Activated CD4-positive, alpha-beta memory T cell treated with anti-CD3 and anti-CD28 coated beads, Interleukin-2, amount 10 ng/mL, durations not matched to agents 7 days and 5 days (primary cell): ENCODE results near the gene NRP1. TPM values are rescaled to one million over a fixed set of nuclear protein-coding genes. Genes with fewer than 3 reads are reported as not detected.

Experiments used
- CTCF ChIA-PET: fragments of 350-600 bp; sonication (Branson Sonifier 250); formaldehyde crosslinking; loops from one replicate; lab custom pipeline; 2021; ENCODE audit warnings: antibody characterized with exemption, inconsistent platforms; lab: Charles Lee
- POLR2A ChIA-PET: fragments of 350-600 bp; sonication (Branson Sonifier 250); formaldehyde crosslinking; loops from one replicate; lab custom pipeline; 2021; ENCODE audit warnings: antibody characterized with exemption; lab: Charles Lee
- DNase-seq: peaks from one replicate; pipeline ENCODE4 v3.0.0-alpha.2; 2020
- H3K27ac Mint-ChIP-seq: one replicate; pipeline ENCODE4 v1.8.0; 2021; ENCODE audit warnings: mild to moderate bottlenecking, mixed read lengths
- H3K27me3 Mint-ChIP-seq: one replicate; pipeline ENCODE4 v1.8.0; 2021; ENCODE audit warnings: mixed read lengths
- H3K36me3 Mint-ChIP-seq: one replicate; pipeline ENCODE4 v1.8.0; 2021; ENCODE audit warnings: low read depth, mixed read lengths
- H3K4me1 Mint-ChIP-seq: one replicate; pipeline ENCODE4 v1.8.0; 2021; ENCODE audit warnings: mixed read lengths
- H3K4me3 Mint-ChIP-seq: one replicate; pipeline ENCODE4 v1.8.0; 2021; ENCODE audit warnings: mild to moderate bottlenecking, mixed read lengths
- H3K9me3 Mint-ChIP-seq: one replicate; pipeline ENCODE4 v1.8.0; 2021; ENCODE audit warnings: mixed read lengths
- total RNA-seq, 2 experiments: library from RNA; stranded (reverse); gene quantifications; one replicate each; pipeline ENCODE4 v1.2.3, GENCODE V29; 2021

The NRP1 gene
- total RNA-seq, 2 experiments from 2014 or later: 2.0 to 2.6 TPM

DNA sequence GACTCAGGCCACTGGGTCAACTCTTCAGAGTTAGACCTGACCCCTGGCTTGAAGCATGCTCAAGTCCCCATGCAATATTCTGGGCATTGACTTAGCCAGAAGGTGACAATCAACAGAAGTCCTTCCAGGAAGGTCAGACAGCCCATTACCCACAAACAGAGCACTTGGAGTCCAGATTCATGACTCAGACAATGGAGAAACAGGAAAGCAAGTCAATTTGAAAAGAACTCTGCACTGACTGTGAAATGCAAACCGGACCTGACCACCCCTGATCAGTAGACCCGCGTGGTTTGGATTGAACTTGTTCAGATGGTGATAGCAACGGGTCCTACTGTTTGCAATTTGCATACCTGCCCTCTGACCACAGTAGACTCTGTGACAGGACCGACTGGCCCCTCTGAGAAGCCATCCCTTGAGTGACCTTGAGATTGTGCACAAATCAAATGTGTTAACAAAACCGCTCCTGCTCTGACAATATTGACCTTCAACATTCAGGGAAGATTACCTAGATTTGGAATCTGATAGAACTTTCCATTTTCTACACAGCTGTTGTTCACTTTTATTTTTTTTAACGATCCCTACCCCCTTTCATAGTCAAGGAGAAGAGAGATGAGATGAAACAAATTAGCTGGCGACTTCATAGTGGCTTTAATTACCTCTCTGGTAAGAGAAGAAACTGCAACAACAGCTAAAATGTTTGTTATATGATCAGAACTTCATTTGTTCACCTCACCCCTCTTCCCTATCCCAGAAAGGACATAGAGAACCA lies 138.7 kb downstream of the NRP1 start:
- no peaks in the 10 kb centered on the region for H3K36me3 Mint-ChIP-seq
- CTCF ChIA-PET: interaction anchor here (1.3 kb wide), 1 partner anchor 135 kb away, joined by 4 read pairs; no protein-coding TSS in a partner anchor
- H3K4me3 Mint-ChIP-seq: no peak overlapping the region
- no peak overlapping the region for H3K27ac Mint-ChIP-seq
- H3K27me3 Mint-ChIP-seq: peaks cover 13% of the 10 kb centered on the region
- peaks cover 4% of the 10 kb centered on the region for H3K4me1 Mint-ChIP-seq
- POLR2A ChIA-PET: no interaction called here
- DNase-seq: no peak
- no peaks in the 10 kb centered on the region for H3K9me3 Mint-ChIP-seq

DNA sequence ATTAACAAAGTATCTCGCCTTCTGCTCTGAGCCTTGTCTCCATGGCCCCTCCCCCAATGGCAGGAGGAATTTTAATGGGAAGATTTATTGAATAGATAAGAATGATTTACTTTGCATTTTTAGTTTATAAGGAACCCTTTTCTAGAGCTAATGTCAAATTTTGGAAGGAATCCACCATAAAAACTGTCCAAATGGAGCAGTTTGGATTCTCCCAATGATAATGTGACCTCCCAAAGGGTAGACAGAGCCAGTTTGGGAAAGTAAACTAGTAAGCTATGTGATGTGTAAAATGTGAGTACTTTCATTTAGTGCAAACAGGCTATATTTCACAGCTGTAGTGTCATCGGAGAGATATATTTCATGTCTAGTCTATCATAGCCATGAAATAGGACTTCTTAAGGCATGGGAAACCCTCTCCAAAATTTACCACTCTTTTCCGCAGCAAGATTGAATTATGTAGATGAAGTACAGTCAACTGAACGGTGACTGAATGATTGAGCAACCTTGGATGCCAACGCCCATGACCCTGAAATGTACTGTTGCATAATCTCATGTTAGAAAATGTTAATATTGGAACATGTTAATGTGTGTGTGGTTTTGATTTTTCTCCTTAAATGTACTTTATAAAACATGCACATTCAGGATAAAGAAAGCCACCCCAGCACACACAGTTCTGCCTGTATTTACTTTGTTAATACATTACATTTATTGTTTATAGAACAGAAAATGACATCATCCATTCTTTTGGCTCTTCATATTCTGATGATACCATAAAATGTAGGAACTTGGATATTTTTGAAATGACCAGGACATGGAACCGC lies 140.6 kb downstream of the NRP1 start:
- CTCF ChIA-PET: interaction anchor here (0.5 to 2.3 kb wide), 20 partner anchors 8 to 1444 kb away, joined by 3 to 15 read pairs (median 4); partner anchors contain the start of gene NRP1
- POLR2A ChIA-PET: interaction anchor here (1.0 kb wide), 1 partner anchor 185 kb away, joined by 3 read pairs; no protein-coding TSS in a partner anchor
- Mint-ChIP-seq H3K27ac (no peak overlapping the region), H3K4me3 (no peak overlapping the region), H3K4me1 (peaks cover 4% of the 10 kb centered on the region), H3K36me3 (no peaks in the 10 kb centered on the region), H3K9me3 (no peaks in the 10 kb centered on the region), H3K27me3 (peaks cover 17% of the 10 kb centered on the region)
- no peak for DNase-seq

DNA sequence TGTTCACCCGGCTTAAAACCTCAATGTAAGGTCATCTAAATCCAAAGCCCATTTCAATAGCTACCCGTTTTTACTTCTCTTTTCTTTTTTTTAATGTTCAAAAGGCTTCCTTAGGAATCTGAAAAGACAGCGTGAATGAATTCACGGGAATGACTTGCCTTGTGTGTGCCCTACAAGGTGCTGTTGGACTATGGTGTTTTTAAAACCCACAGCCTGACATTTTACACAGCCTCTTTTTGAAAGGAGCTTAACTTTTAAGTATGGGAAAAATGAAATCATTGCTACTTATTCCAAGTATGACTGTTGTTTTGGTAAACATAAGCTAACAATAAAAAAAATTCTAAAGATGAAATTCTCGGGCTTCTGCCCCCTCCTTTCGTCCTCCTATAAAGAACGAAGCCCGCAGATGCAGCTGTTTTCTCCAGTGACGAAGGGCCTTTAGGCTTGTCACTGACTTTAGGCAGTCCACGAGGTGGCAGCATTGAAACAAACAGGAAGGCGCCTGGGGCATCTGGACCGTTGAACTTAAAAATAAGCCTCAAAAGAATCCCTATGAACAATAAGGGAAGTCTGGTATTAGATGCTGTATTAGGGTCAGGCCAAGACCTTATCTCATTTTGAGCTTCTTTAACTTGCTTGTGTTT lies 141.3 kb downstream of the NRP1 start:
- ChIA-PET CTCF (interaction anchor here (0.5 to 2.3 kb wide), 25 partner anchors 8 to 1445 kb away, joined by 3 to 15 read pairs (median 4); partner anchors contain the start of gene NRP1), POLR2A (interaction anchor here (1.0 kb wide), 1 partner anchor 184 kb away, joined by 3 read pairs; no protein-coding TSS in a partner anchor)
- Mint-ChIP-seq H3K27ac (no peak overlapping the region), H3K36me3 (no peaks in the 10 kb centered on the region), H3K4me1 (peaks cover 4% of the 10 kb centered on the region), H3K27me3 (peaks cover 18% of the 10 kb centered on the region), H3K9me3 (no peaks in the 10 kb centered on the region), H3K4me3 (no peak overlapping the region)
- peak; percentile 78 for DNase-seq

DNA sequence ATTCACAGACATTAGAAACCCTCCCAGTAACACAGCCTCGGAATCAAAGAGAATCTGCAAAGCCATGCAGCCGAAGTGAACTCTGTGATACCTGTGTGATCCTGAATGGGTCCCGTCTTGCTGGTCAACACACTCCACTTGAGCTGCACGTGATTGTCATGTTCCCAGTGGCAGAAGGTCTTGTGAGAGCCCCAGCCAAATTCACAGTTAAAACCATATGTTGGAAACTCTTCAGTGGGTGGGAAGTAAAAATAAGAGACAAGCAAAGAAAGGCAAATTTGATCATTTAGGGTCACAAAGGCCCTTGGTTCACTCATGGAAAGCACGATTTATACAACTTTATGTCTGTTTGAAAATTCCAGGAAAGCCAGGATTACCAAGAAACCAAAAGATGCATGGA lies 142.3 kb downstream of the NRP1 start:
- Mint-ChIP-seq H3K9me3 (no peaks in the 10 kb centered on the region), H3K27ac (no peak overlapping the region), H3K36me3 (no peaks in the 10 kb centered on the region), H3K4me1 (peaks cover 4% of the 10 kb centered on the region), H3K27me3 (peaks cover 14% of the 10 kb centered on the region), H3K4me3 (no peak overlapping the region)
- POLR2A ChIA-PET: no interaction called here
- no peak for DNase-seq
- CTCF ChIA-PET: interaction anchor here (1.3 to 2.3 kb wide), 2 partner anchors 19 to 1446 kb away, joined by 4 to 10 read pairs; no protein-coding TSS in a partner anchor

DNA sequence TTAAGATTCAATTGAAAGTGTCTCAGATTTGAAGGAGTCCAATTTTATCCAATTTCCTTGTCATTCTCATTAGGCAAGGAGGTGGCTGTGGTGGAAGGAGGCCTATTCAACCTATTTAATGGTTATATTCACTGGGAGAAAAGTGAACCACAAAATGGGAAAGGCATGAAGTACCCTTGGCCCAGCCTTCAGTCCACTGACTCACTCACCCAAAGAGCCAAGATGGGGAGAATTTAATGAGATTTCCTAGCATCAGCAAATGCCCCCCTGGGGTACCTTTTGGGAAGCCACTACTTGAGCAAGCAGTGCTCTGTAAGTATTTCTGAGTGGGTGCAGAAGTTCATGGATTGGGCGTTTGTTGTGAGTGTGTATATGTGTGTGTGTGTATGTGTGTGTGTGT lies 144.1 kb downstream of the NRP1 start:
- Mint-ChIP-seq H3K4me3 (no peak overlapping the region), H3K27ac (no peak overlapping the region), H3K9me3 (no peaks in the 10 kb centered on the region), H3K4me1 (peaks cover 4% of the 10 kb centered on the region), H3K36me3 (no peaks in the 10 kb centered on the region), H3K27me3 (peaks cover 14% of the 10 kb centered on the region)
- DNase-seq: no peak
- POLR2A ChIA-PET: interaction anchor here (0.7 kb wide), 1 partner anchor 184 kb away, joined by 3 read pairs; no protein-coding TSS in a partner anchor
- CTCF ChIA-PET: no interaction called here

DNA sequence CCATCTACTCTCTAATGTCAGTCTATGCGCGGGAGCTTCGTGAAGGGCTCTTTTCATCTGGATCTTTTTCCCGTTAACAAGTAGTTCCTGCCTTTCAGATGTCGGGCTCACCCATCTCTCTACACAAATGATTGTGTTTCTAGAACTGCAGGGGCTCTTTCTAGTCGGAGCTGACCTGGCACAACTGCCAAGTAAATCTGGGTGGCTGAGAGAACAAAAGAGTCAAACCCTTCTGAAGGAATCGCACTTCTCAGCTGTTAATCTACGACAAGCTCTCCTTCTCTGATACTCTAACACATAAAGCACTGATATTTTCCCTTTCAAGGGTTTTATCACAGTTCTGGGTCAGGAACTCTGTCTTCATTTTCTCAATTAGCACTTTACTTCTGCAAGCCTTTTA lies 144.7 kb downstream of the NRP1 start:
- Mint-ChIP-seq H3K27ac (no peak overlapping the region), H3K9me3 (no peaks in the 10 kb centered on the region), H3K36me3 (no peaks in the 10 kb centered on the region), H3K4me3 (no peak overlapping the region), H3K4me1 (peaks cover 4% of the 10 kb centered on the region), H3K27me3 (peaks cover 14% of the 10 kb centered on the region)
- no peak for DNase-seq
- POLR2A ChIA-PET: interaction anchor here (0.7 kb wide), 1 partner anchor 183 kb away, joined by 3 read pairs; no protein-coding TSS in a partner anchor
- CTCF ChIA-PET: no interaction called here

DNA sequence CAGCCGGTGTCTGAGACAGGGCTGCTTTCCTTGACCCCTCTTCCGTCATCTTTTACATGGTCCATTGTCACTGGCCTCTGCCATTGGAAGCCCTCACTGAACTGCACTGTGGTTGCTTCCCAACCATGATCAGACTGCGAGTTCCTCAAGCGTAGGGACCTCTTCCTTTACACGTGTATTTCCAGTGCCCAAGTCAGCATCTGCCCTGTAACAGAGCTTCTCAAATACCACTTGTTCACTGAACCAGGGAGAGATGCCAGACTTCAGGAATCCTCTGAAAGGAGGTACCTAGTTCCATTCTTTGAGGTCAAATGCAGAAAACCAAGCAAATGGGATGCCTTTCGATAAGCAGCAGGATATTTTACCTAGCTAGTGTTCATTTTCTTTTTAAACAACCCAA lies 145.1 kb downstream of the NRP1 start:
- ChIA-PET CTCF (no interaction called here), POLR2A (interaction anchor here (0.7 kb wide), 1 partner anchor 183 kb away, joined by 3 read pairs; no protein-coding TSS in a partner anchor)
- Mint-ChIP-seq H3K36me3 (no peaks in the 10 kb centered on the region), H3K9me3 (no peaks in the 10 kb centered on the region), H3K4me3 (no peak overlapping the region), H3K4me1 (peaks cover 4% of the 10 kb centered on the region), H3K27me3 (peaks cover 11% of the 10 kb centered on the region), H3K27ac (no peak overlapping the region)
- no peak for DNase-seq

DNA sequence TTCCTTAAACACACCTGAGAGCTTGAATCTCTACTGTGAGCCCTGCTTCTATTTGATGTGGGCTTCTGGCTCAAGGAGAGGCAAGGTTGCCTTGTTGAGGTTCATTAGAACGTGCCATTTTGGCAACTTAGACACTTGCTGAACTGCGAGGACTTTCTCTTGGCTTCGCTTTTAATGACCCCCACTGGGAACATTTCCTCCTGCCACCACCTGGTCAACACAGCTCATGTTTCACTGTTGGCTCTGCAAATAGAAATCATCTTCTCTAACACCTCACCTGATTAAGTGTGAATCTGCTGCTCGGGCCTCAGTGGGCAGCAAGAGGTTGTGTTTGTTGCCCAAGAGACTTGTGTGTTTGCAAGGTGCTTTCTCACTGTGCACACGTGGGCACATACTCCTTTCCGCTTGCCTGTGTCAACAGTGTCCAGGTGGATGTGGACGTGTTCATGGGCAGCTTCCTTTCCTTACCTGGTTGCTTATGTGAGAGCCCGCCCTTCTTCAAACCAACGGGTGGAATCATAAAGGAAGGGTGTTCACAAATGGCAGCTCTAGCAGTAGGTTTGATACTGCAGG lies 147.0 kb downstream of the NRP1 start:
- ChIA-PET CTCF (no interaction called here), POLR2A (no interaction called here)
- Mint-ChIP-seq H3K4me3 (no peak overlapping the region), H3K4me1 (no peaks in the 10 kb centered on the region), H3K27ac (no peak overlapping the region), H3K9me3 (no peaks in the 10 kb centered on the region), H3K36me3 (no peaks in the 10 kb centered on the region), H3K27me3 (peaks cover 9% of the 10 kb centered on the region)
- DNase-seq: no peak

DNA sequence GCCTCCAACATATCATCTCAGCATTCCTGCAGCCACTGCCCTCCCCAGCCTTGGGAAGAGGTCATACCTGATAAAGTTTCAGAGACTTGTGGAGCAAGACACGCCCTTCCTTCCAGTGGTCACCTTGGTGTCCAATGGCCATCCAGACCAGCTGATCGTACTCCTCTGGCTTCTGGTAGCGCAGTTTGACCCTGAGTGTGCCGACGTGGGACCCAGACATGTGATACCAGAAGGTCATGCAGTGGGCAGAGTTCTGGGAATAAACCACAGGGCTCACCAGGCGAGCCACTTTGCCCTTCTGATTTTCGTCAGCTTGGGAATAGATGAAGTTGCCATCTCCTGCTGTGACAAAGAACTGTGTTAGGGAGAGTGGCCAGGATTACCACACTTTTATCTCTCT lies 148.3 kb downstream of the NRP1 start:
- no peaks in the 10 kb centered on the region for H3K9me3 Mint-ChIP-seq
- no peak overlapping the region for H3K4me3 Mint-ChIP-seq
- ChIA-PET CTCF (no interaction called here), POLR2A (interaction anchor here (0.7 kb wide), 1 partner anchor 295 kb away, joined by 3 read pairs; no protein-coding TSS in a partner anchor)
- no peaks in the 10 kb centered on the region for H3K4me1 Mint-ChIP-seq
- no peak for DNase-seq
- H3K36me3 Mint-ChIP-seq: no peaks in the 10 kb centered on the region
- peaks cover 5% of the 10 kb centered on the region for H3K27me3 Mint-ChIP-seq
- no peak overlapping the region for H3K27ac Mint-ChIP-seq

DNA sequence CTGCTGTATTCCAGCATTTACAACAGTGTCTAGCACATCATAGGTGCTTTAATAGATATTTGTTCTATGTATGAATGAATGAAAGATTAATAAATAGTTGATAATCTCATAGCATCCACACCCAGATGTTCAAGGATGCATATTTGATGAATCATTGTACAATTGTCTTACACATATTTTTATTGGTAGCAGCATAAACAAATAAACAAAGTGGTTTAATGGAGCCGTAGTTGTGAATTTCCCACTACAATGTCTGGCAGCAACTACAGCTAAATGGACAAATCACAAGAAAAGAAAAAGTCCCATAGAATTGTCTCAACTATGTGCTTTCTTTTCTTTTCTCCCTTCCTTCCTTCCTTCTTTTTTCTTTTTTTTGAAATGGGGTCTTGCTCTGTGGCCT lies 150.8 kb downstream of the NRP1 start:
- ChIA-PET CTCF (interaction anchor here (1.9 kb wide), 1 partner anchor 9 kb away, joined by 5 read pairs; no protein-coding TSS in a partner anchor), POLR2A (interaction anchor here (1.2 kb wide), 1 partner anchor 334 kb away, joined by 3 read pairs; no protein-coding TSS in a partner anchor)
- no peaks in the 10 kb centered on the region for H3K27me3 Mint-ChIP-seq
- H3K9me3 Mint-ChIP-seq: no peaks in the 10 kb centered on the region
- no peak overlapping the region for H3K27ac Mint-ChIP-seq
- no peak for DNase-seq
- no peak overlapping the region for H3K4me3 Mint-ChIP-seq
- H3K4me1 Mint-ChIP-seq: peaks cover 4% of the 10 kb centered on the region
- H3K36me3 Mint-ChIP-seq: no peaks in the 10 kb centered on the region

DNA sequence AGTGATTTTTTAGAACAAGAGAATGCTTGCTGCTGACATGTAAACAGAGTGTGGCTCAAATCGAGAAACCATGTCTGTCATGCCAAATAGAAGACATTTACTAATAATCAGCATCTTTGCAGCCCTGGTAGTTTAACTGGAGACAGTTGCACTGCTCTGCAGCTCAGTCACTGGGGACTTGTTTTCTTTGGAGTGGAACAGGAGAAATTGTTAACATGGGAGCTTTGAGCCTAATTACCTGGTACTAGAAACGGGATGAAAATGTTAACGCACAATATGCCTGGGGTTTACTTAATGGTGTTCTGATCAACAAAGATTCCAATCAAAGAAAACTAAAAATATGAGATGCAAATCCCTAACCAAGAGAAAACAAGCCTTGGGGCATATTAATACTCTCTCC lies 153.5 kb downstream of the NRP1 start:
- H3K27me3 Mint-ChIP-seq: peaks cover 5% of the 10 kb centered on the region
- DNase-seq: no peak
- H3K4me3 Mint-ChIP-seq: no peak overlapping the region
- POLR2A ChIA-PET: no interaction called here
- CTCF ChIA-PET: interaction anchor here (0.6 kb wide), 1 partner anchor 12 kb away, joined by 3 read pairs; no protein-coding TSS in a partner anchor
- peaks cover 4% of the 10 kb centered on the region for H3K4me1 Mint-ChIP-seq
- no peak overlapping the region for H3K27ac Mint-ChIP-seq
- H3K36me3 Mint-ChIP-seq: no peaks in the 10 kb centered on the region
- H3K9me3 Mint-ChIP-seq: no peaks in the 10 kb centered on the region

DNA sequence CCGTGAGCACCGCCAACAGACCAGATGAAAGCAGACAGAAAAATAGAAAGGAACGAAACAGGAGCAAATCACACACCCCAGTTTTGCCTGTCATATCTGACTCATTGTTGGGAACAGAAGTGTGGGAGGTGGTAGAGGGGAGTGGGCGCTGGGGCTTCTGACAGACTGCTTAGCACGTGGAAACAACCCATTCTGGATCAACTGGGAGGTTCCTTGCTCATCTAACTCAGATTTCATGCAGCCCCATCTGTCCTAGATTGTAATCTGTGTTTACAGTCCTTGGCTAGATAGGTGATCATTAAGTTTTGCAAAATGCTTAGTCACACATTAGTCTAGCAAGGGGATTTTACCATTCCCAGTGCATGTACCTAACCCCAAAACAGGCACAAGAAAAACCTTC lies 154.1 kb downstream of the NRP1 start:
- ChIA-PET CTCF (no interaction called here), POLR2A (no interaction called here)
- Mint-ChIP-seq H3K27me3 (peaks cover 6% of the 10 kb centered on the region), H3K4me1 (peaks cover 4% of the 10 kb centered on the region), H3K9me3 (no peaks in the 10 kb centered on the region), H3K36me3 (no peaks in the 10 kb centered on the region), H3K4me3 (no peak overlapping the region), H3K27ac (no peak overlapping the region)
- no peak for DNase-seq
